Transverse colon (tissue), 3 donors: ENCODE results near the gene SF3A2.

Experiments
- EP300 ChIP-seq: sonication (generic); formaldehyde crosslinking; IDR thresholded peaks from one replicate; pipeline ENCODE4 v1.6.1; 2017; ENCODE audit warnings: antibody characterized with exemption, low read depth
- TF ChIP-seq, protein P1 (sequence below), 5 experiments: fragments of 200-600 bp in 3 of 5; fragments of 450-650 bp in 2 of 5; sonication (generic) in 3 of 5; IDR thresholded peaks; 1 replicate in 2 of 5; 2 replicates in 3 of 5; pipeline ENCODE4 v1.5.1; 2016 to 2017; ENCODE audit warnings: antibody characterized with exemption in 5 of 5, inconsistent platforms in 3 of 5, mild to moderate bottlenecking in 2 of 5, moderate library complexity in 1 of 5

DNA sequence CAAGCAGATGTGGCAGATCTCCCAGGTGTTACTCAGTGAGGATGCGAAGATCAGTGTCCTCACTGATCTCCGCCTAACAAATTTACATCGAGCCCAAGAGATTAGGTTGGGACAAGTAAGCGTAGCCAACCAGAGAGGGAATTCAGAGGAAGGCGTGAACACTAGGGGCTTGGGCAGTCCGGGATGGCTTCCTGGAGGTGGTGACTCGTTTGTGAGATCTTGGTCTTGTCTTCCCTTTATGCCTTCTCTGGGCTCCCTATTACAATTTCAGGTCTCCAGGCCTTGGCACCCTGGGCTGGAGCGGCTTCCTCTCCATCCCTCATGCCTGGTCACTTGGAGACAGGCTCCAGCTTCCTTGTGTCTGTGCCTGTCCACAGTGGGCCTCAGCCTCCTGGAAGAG, 6.2 kb downstream of the SF3A2 start:
- TF ChIP-seq, protein P1, sequence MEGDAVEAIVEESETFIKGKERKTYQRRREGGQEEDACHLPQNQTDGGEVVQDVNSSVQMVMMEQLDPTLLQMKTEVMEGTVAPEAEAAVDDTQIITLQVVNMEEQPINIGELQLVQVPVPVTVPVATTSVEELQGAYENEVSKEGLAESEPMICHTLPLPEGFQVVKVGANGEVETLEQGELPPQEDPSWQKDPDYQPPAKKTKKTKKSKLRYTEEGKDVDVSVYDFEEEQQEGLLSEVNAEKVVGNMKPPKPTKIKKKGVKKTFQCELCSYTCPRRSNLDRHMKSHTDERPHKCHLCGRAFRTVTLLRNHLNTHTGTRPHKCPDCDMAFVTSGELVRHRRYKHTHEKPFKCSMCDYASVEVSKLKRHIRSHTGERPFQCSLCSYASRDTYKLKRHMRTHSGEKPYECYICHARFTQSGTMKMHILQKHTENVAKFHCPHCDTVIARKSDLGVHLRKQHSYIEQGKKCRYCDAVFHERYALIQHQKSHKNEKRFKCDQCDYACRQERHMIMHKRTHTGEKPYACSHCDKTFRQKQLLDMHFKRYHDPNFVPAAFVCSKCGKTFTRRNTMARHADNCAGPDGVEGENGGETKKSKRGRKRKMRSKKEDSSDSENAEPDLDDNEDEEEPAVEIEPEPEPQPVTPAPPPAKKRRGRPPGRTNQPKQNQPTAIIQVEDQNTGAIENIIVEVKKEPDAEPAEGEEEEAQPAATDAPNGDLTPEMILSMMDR (IDR thresholded peaks at IDR 0.05) = no peak
- TF ChIP-seq EP300 = no peak
